ENCODE data around the gene B4GALNT4. TPM values are rescaled to one million over a fixed set of nuclear protein-coding genes. Genes with fewer than 3 reads are reported as not detected.

B4GALNT4 gene
- total and polyA plus RNA-seq, 2 of the 8 experiments (the other 6 are each of a cell fraction or from before 2014, with no cell fraction given), result 40.9 to 76.3 TPM

- no peak for TF ChIP-seq CHD7 (IDR thresholded peaks at IDR 0.05; ENCODE audit: insufficient replicate concordance, low read length)
- no peak for TF ChIP-seq SP2 (IDR thresholded peaks at IDR 0.05; ENCODE audit: low read length)
- TF ChIP-seq TCF12 (IDR thresholded peaks at IDR 0.05; ENCODE audit: low read depth, low read length), result no peak
- TF ChIP-seq BCL11A (IDR thresholded peaks at IDR 0.05; ENCODE audit: low read depth in 2 of 2, low read length in 2 of 2), result no peak
- TF ChIP-seq TBP (IDR thresholded peaks at IDR 0.05; ENCODE audit: low read depth, low read length), result no peak
- TF ChIP-seq USF2 (IDR thresholded peaks at IDR 0.05; ENCODE audit: low read length), result no peak
- TF ChIP-seq RXRA (IDR thresholded peaks at IDR 0.05; ENCODE audit: insufficient read depth, low read depth, low read length), result no peak
- TF ChIP-seq BACH1 (IDR thresholded peaks at IDR 0.05; ENCODE audit: low read length), result no peak
- no peak for TF ChIP-seq SIRT6 (IDR thresholded peaks at IDR 0.05; ENCODE audit: low read length)
- no peak for TF ChIP-seq CHD1 (IDR thresholded peaks at IDR 0.05; ENCODE audit: low read depth, low read length)
- no peak for TF ChIP-seq KDM5A (IDR thresholded peaks at IDR 0.05; ENCODE audit: low read length)
- no peak for TF ChIP-seq KDM1A (IDR thresholded peaks at IDR 0.05; ENCODE audit: borderline replicate concordance, low read length)
These were observed 29.5 kb downstream of the B4GALNT4 start (continued) for GRCh38 chr11:398826-399225.

Data from H1 (cell line).